HG03442 (cell line): ENCODE measurements around the gene HOXC10.

Experiments used
- ATAC-seq: cut with Tn5 transposase; IDR thresholded peaks from one replicate; pipeline ENCODE4 v1.9.1; 2021; ENCODE audit warnings: mild to moderate bottlenecking, moderate library complexity; ENCODE audit not compliant: unreplicated experiment

Gene HOXC10

DNA sequence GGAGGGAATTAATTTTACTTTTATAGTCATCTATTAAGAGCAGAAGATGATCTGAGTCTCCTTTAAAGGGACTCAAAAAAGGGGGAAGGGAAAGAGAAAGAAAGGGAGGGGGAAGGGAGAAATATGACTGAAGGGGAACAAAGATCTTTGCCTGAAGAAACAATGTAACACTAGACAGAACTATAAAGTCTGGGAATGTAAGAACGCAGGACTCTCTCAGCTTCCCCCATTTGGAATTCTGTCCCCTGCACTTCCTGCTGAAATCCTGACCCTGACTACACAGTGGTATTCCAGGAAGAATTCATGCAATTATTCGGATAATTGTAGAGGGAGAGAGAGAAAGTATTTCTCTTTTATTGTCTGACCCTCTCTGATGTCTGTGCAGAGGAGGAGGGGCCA is 20.6 kb upstream of the HOXC10 start:
- ATAC-seq, result no peak

- ATAC-seq, result no peak
These were observed 19.5 kb upstream of the HOXC10 start for GRCh38 chr12:53965281-53966084.

DNA sequence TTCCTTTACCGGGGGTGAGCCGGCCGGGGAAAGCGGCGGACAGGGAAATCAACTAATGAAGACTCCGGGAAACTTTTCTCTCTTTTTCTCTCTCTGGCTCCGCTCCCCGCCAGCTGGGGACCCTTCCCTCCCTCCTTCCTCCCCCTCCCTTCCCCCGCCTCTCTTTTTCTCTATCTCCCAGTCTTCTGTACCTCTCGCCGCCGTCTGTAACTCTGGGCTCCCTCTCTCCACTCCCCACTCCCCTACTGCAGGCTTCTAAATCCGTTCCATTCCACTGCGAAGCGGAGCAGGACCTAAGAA is 18.9 kb upstream of the HOXC10 start:
- no peak for ATAC-seq

GRCh38 chr12:53966385-53967133 is 18.4 kb upstream of the HOXC10 start:
- ATAC-seq, result no peak

GRCh38 chr12:53967421-53967925 is 17.5 kb upstream of the HOXC10 start:
- ATAC-seq, result no peak

DNA sequence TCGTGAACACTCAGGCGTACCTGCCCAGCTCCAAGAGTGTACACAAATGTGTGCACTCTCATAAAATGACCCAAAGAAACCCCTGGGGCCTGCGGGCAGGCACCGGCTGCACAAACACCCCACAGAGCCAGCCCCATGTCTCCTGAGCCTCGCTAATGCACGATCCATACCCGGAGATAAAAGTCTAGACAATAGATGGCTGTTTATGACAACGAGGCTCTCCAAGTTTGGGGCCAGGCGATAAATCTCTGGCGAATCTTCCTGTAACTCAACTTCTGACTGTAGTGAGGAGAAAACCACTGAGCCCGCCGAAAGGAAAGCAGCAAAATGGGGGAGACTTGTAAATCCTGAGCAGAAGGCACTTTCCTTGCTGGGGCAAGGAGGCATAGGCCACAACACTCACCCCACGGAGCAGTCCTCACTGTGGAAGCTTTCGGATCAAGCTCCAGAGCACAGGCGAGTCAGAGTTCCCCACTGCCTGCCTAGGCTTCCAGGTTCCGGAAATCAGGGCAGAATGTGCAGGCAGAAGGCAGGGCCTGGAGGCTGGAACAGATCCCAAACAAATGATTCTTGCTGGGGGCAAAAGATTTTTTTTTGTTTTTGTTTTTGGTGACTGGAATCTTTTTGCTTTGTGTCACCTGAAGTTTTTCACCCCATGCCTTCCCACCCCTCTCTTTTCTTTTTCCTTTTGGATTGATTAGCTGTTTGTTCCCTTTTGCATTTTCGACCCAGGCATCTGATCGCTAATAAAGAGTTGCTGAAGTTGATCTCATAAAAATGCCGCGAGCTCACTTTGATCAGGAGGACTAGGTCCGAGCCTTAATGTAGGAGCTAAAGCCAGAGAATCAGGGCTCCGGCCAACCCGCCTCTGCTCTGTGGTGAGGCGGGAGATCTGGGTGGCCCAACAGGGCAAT is 16.5 kb upstream of the HOXC10 start:
- ATAC-seq, result no peak

GRCh38 chr12:53969588-53970259 is 15.2 kb upstream of the HOXC10 start:
- no peak for ATAC-seq

- ATAC-seq, result no peak
These were observed 14.5 kb upstream of the HOXC10 start for GRCh38 chr12:53970451-53970850.

DNA sequence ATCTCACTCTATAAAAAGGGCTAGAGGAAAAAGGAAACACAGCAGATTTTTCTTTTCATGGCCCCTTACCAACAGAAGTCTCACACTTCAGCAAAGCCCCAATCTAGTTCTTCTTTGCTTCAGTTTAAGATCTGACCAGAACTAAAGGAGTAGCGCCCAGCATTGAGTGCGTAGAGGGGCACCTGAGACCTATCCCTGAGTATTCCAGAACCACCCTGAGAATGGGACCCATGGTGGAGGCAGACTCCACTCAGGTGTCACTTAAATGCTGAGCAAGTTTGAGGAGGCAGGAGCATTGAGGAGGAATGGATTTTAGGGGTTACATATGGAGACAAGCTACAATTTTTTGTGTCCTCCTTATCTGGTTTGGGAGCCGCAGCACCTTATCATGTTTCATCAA is 13.8 kb upstream of the HOXC10 start:
- ATAC-seq, result no peak

DNA sequence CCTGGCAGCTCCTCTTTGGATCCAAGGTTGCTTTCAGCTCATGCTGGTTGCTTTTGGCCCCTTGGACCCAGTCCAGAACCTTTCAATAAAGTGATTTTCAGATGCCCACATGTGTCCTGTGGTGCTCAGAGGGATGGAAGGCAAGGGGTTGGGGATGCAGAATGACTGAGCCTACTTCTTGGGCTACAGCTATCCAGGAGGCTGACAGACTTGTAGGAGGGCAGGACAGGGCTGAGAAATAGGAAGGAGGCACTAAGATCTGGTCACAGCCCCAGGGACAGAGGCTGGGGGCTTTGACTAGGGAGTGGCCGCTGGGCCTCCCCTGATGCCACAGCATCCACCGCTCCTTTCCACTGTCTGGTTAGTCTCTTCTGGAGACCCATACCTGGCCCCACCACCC is 13.3 kb upstream of the HOXC10 start:
- ATAC-seq, result no peak

DNA sequence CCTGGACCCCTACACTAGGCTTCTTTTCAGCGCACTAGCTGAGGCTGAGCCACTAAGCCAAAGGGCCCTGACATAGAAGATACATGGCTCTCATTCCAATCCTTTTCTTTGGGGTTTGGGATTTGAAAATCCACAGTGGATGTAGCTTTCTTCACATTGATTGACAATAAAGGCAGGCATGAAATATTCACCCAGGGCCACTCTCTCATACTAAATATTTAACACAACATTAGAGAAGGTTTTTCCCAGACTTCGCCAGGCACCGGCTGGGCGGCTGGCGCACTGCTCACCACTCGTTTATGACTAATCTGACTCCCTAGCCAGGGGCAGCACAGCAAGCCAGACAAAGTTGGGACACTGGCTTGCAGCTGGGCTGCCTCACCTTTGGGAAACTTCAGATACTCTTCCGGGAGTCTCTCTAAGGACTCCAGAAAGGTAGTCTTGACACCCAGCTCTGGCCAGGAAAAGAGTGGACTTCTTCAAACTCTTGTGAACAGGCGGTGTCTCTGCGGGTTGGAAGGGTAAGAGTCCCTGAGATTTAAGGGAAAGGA is 12.7 kb upstream of the HOXC10 start:
- no peak for ATAC-seq

DNA sequence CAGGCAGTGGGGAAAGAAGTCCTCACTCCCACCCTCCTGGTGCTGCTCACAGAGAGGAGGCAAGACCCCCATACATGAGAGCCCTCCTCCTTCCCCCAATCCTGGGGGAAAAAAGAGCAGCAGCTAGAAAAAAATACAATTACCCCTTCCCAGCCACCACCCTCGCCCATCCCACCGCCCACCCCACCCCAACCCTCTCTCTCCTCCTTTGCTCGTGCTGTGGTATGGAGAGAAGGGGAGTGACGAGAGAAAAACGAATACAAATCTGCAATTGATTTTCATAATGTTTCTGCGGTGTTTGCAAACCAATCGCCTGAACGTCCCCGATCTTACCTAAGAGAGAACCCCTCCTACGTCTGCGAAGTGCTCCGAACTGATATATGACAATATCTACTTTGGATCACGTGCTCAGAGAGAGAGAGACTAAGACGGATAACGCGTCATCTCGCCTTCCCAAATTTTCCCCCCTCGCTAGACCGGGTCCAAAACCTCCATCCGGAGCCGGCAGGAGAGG is 12.2 kb upstream of the HOXC10 start, which contains the start of gene HOXC11:
HOXC11 (plus strand) TSS at position 405 of the 514 bp plus-strand sequence. CDS start 116 bp downstream, outside the sequence.
- no peak for ATAC-seq

DNA sequence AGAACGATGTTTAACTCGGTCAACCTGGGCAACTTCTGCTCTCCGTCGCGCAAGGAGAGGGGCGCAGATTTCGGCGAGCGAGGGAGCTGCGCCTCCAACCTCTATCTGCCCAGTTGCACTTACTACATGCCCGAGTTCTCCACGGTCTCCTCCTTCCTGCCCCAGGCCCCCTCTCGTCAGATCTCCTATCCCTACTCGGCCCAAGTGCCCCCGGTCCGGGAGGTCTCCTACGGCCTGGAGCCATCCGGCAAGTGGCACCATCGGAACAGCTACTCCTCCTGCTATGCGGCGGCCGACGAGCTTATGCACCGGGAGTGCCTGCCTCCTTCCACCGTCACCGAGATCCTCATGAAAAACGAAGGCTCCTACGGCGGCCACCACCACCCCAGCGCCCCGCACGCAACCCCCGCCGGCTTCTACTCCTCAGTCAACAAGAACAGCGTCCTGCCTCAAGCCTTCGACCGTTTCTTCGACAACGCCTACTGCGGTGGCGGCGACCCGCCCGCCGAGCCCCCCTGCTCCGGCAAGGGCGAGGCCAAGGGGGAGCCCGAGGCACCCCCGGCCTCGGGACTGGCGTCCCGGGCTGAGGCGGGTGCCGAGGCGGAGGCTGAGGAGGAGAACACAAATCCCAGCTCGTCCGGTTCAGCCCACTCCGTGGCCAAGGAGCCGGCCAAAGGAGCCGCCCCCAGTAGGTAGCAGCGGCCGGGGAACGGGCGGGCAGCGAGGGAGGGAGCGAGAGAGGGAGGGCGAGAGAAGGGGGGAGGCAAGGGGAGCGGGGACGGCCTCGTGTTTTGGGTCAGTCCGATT is 11.5 kb upstream of the HOXC10 start:
- ATAC-seq, result no peak

GRCh38 chr12:53974084-53975063 is 10.6 kb upstream of the HOXC10 start, which contains the start of gene HOTAIR:
HOTAIR (minus strand) TSS chr12:53974954.
- no peak for ATAC-seq

DNA sequence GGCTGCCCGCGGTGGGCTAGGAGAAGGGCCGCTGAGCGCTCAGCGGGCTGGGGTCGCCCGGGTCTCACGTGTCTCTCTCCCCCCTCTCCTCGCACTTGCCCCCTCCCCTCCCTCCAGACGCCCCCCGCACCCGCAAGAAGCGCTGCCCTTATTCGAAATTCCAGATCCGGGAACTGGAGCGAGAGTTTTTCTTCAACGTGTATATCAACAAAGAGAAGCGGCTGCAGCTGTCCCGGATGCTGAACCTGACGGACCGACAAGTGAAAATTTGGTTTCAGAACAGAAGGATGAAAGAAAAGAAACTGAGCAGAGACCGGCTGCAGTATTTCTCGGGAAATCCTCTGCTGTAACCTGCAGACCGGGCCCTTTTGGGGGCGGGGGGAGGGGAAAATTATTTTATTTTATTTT is 9.9 kb upstream of the HOXC10 start:
- no peak for ATAC-seq

GRCh38 chr12:53975479-53976152 is 9.3 kb upstream of the HOXC10 start:
- ATAC-seq, result no peak

DNA sequence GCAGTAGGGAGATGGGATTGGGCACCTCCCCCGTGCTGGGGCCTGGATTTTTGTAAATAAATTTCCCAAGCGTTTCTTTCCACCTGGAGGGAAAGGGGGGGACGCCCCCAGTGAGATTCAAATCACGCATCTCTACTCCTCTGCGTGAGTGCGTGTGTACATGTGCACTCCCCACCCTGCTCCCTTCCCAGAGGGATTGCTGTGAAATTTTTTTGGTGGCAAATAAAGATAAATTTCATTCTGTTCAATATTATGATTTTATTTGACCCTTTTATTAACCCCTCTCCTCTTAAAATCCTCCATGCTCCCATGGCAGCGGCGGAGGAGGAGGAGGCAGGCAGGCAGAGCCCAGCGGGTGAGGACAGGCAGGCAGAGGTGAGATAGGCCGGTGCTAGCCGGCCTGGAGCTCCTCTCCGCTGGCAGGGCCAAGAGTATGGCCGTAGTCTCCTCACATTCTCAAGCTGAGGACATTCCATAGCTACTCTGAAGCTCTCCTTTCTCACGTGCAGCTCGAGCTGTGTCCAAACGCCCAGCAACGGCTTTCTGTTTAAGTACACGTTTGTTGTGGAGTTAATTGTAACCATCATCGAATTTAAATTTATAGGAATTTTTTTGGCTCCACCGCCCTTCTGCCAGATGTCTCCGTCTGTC is 8.6 kb upstream of the HOXC10 start:
- no peak for ATAC-seq
